ENCODE measurements around the gene MTMR12.

GRCh38 chr5:32290922-32291321 lies 21.8 kb downstream of the MTMR12 start:
- TF ChIP-seq CTCF (IDR thresholded peaks at IDR 0.05; ENCODE audit: low read depth, low read length) (no peak), POLR2A (IDR thresholded peaks at IDR 0.05; ENCODE audit: extremely low read depth, insufficient read length) (no peak), MAX (IDR thresholded peaks at IDR 0.05; ENCODE audit: low read depth, low read length) (no peak)
